Psoas muscle (tissue), 8 donors: ENCODE data around the gene THAP4. TPM values are rescaled to one million over a fixed set of nuclear protein-coding genes. Genes with fewer than 3 reads are reported as not detected.
A peak's percentile ranks its signal among the peaks of the same experiment; 100 is the strongest.

Source experiments
- ATAC-seq, 4 donors: fragments of 200-7000 bp; cut with Tn5 transposase; one replicate each; pipeline ENCODE4 v1.9.1; 2020; ENCODE audit warnings: moderate library complexity in 3 of 4, mild to moderate bottlenecking in 2 of 4
- DNase-seq, 2 donors: peaks; one replicate each; pipeline ENCODE4 v3.0.0-alpha.2; 2020
- H3K27ac ChIP-seq: fragments of 200-600 bp; one replicate; pipeline ENCODE4 v1.8.0; 2022
- H3K27me3 ChIP-seq, 3 donors: fragments of 200-600 bp in 1 of 3; one replicate each; pipeline versions ENCODE4 v1.6.1 to v1.8.0; 2013 to 2022; ENCODE audit warnings: low read length in 2 of 3, mild to moderate bottlenecking in 2 of 3, moderate library complexity in 1 of 3; ENCODE audit not compliant: insufficient read depth in 3 of 3
- H3K36me3 ChIP-seq, 2 donors: fragments of 200-600 bp in 1 of 2; one replicate each; pipeline versions ENCODE4 v1.6.1 to v1.8.0; 2013 to 2022; ENCODE audit warnings: low read depth in 1 of 2, mild to moderate bottlenecking in 1 of 2, moderate library complexity in 1 of 2; ENCODE audit not compliant: insufficient read depth in 1 of 2
- H3K4me1 ChIP-seq: fragments of 200-600 bp; one replicate; pipeline ENCODE4 v1.8.0; 2022
- H3K4me3 ChIP-seq: fragments of 200-600 bp; one replicate; pipeline ENCODE4 v1.8.0; 2022; ENCODE audit warnings: mild to moderate bottlenecking
- H3K9me3 ChIP-seq: fragments of 200-600 bp; one replicate; pipeline ENCODE4 v1.8.0; 2022
- WGBS, 3 donors: extraction: QIAGEN DNeasy Blood & Tissue Kit; methylation state at CpG; one replicate each; pipeline versions ENCODE4 v1.1.6 to v1.1.7; 2013; 5-methylcytosine and 5-hydroxymethylcytosine counted together
- intact Hi-C, 2 donors: fragments of 100-400 bp; cut with DNase I; formaldehyde crosslinking; loops; one replicate each; pipeline versions ENCODE4 v1.11.0 to v1.14.2; 2022
- polyA plus RNA-seq, 3 donors: library from polyadenylated mRNA; stranded (reverse); fragments of 200-250 nt; gene quantifications; one replicate each; pipeline ENCODE4 v1.2.3, GENCODE V29; 2013
- total RNA-seq, 4 donors: library from RNA; stranded (reverse); fragmentation: NEBNext Ultra II Directional in 2 of 4; extraction: Animal tissue kit (Norgen Biotek cat#: 25700) in 2 of 4; gene quantifications; one replicate each; pipeline versions ENCODE4 v1.2.1 to v1.2.4, GENCODE V29; 2021 to 2023
- TF ChIP-seq, protein P1 (sequence below): fragments of 200-600 bp; IDR thresholded peaks from one replicate; pipeline ENCODE4 v1.8.0; 2022; ENCODE audit warnings: antibody characterized with exemption
- donor health status: healthy with polysubstance abuse.
- donor health status: DM: no; HTN: no; CAD: no; lungs with moderate emphysema.
- donor health status: Bipolar disorder and iron deficiency.
- donor health status: healthy.
- donor health status: DM: yes; HTN: yes; CAD: no.
- donor health status: DM: no; HTN: no; CAD: no.
- donor health status: DM: no; HTN: no; CAD: no.
- donor health status: DM: yes; HTN: yes; CAD: no.

THAP4 gene
- total and polyA plus RNA-seq, 7 donors: 64.9 to 133 (median 89.6) TPM

DNA sequence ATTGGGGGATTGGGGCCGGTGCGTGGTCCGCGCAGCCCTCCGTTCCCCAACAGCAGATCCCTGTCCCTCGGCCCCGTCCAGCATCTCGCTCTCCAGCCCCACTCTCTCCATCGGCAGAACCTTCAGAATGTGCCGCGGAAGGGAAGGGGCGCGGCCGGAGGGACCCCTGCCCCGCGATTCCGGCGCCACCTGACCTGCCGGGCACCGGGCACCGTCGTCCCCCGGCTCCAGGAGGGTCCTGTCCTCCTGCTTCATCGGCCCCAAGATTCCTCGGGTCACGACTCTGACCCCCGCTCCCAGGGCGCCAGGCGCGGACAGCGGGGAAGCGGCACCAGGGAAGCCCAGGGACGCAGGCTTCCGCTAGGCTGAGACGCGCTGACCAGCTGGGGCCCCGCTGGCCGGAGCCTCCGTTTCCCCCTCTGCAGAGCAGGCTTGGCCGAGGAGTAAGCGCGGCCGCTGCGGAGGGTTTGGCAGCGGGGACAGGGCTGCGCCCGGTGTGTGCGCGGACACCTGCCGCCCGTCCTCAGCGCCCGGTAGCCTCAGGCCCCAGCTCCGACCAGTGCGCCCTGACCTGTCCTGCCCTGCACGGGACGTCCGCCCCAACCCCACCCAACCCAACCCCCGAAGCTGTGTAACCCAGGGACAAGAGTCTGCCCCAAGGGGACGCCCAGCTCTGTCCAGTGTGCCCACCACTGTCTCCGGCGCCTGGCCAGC is 95.2 kb downstream of the THAP4 start:
- 13 to 18% (median 18%) methylated on average over 40 to 62 of the region's 62 CpGs for WGBS, 3 donors
- intact Hi-C loops: no loop called here
- peak; percentile 10 to 35 (median 22) for ATAC-seq
- Histone ChIP-seq H3K36me3 (no peaks in the 10 kb centered on the region), H3K27me3 (peaks cover 0 to 26% (median 4%) of the 10 kb centered on the region in 3 donors), H3K4me1 (peaks cover 16% of the 10 kb centered on the region), H3K27ac (no peak overlapping the region), H3K9me3 (no peaks in the 10 kb centered on the region), H3K4me3 (peak overlapping the region; percentile 66)
- TF ChIP-seq, protein P1, sequence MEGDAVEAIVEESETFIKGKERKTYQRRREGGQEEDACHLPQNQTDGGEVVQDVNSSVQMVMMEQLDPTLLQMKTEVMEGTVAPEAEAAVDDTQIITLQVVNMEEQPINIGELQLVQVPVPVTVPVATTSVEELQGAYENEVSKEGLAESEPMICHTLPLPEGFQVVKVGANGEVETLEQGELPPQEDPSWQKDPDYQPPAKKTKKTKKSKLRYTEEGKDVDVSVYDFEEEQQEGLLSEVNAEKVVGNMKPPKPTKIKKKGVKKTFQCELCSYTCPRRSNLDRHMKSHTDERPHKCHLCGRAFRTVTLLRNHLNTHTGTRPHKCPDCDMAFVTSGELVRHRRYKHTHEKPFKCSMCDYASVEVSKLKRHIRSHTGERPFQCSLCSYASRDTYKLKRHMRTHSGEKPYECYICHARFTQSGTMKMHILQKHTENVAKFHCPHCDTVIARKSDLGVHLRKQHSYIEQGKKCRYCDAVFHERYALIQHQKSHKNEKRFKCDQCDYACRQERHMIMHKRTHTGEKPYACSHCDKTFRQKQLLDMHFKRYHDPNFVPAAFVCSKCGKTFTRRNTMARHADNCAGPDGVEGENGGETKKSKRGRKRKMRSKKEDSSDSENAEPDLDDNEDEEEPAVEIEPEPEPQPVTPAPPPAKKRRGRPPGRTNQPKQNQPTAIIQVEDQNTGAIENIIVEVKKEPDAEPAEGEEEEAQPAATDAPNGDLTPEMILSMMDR: no peak
- DNase-seq: peak in 1 of 2 donors; percentile 45

DNA sequence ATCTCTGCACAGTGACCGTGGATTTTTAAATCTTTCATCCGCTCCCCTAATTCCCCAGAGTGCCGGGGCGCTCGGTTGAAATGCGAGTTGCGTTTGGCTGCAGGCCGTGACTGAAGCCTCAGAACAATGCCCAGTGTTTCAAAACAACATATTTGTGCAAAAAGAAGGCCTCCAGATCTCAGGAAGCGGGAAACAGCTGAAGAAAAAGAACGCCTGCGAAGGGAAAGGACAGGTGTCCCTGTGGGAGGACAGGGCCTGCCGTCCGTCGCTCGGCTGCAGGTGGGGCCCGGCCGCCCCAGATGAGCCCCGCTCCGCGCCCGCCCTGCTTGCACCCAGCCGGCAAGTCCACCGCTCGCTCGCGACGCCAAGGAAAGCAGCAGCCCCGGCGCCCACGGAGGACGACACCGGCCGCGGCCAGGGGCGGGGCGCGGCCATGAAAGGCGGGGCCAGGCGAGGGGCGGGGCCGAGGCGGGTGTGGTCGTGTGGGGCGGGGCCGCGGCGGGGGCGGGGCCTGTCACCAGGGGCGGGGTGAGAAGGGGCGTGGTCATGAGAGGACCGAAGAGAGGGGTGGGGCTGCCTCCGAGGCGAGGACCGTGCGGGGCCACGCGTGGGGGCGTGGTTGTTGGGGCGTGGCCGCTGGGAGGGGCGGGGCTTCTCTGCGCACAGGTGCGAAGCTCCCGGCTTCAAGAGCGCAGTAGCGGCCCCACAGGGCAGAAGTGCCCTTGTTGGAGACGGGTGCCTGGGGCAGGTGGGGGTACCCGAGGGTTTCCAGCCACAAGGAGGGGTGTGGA is 96.0 kb downstream of the THAP4 start:
- H3K36me3 ChIP-seq: no peaks in the 10 kb centered on the region
- peak overlapping the region; percentile 46 for H3K27ac ChIP-seq
- ATAC-seq: peak; percentile 91 to 93 (median 92)
- TF ChIP-seq, protein P1: no peak
- peaks cover 12% of the 10 kb centered on the region for H3K4me1 ChIP-seq
- peaks cover 0 to 20% (median 4%) of the 10 kb centered on the region in 3 donors for H3K27me3 ChIP-seq
- peak; percentile 72 to 87 for DNase-seq
- intact Hi-C loops: no loop called here
- H3K4me3 ChIP-seq: peak overlapping the region; percentile 66
- whole genome bisulfite sequencing, 3 donors: 2 to 4% (median 2%) methylated on average over 46 to 68 of the region's 68 CpGs
- no peaks in the 10 kb centered on the region for H3K9me3 ChIP-seq

GRCh38 chr2:241540401-241540770 is 96.6 kb downstream of the THAP4 start:
- peak in 1 of 2 donors; percentile 73 for DNase-seq
- no peaks in the 10 kb centered on the region for H3K36me3 ChIP-seq
- TF ChIP-seq, protein P1: no peak
- H3K9me3 ChIP-seq: no peaks in the 10 kb centered on the region
- ATAC-seq: peak in 3 of 4 donors; percentile 52 to 68 (median 56)
- WGBS, 3 donors: 29 to 33% (median 32%) methylated on average over 10 of the region's 10 CpGs
- peaks cover 12% of the 10 kb centered on the region for H3K4me1 ChIP-seq
- H3K4me3 ChIP-seq: peak overlapping the region; percentile 66
- H3K27ac ChIP-seq: peak overlapping the region; percentile 46
- intact Hi-C loops: no loop called here
- H3K27me3 ChIP-seq: peaks cover 0 to 20% (median 3%) of the 10 kb centered on the region in 3 donors

GRCh38 chr2:241539616-241540374 is 97.2 kb downstream of the THAP4 start:
- intact Hi-C loops: no loop called here
- Histone ChIP-seq H3K4me3 (no peak overlapping the region), H3K4me1 (peaks cover 12% of the 10 kb centered on the region), H3K36me3 (no peaks in the 10 kb centered on the region), H3K27ac (no peak overlapping the region), H3K9me3 (no peaks in the 10 kb centered on the region), H3K27me3 (peaks cover 0 to 15% (median 3%) of the 10 kb centered on the region in 3 donors)
- no peak for ATAC-seq
- TF ChIP-seq, protein P1: no peak
- DNase-seq: no peak
- WGBS, 3 donors: 94 to 96% (median 94%) methylated on average over 11 of the region's 11 CpGs
